Measurements from ENCODE around the gene CDH8.

Gene CDH8

GRCh38 chr16:61676740-61677139, 359.5 kb downstream of the CDH8 start:
- intact Hi-C loops (cut with DNase I) = no loop called here
- no peak for DNase-seq

DNA sequence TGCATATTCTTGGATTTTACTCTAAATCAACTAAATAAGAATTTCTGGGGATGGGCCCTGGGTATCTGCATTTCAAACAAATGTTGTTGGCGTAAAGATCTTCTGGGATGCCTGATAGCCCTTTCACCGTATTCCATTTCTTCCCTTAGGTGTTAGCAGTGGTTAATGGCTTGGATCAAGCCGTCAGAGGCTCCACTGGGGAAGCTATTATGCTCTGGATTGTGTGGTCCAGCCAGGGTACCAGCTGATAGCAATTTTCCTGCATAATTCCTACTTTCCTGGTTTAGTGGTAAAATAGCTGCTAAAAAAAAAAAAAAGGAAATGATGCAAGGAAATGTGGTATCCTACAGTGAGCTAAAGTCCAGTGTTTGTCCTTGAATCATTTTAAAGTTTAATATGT, 365.1 kb downstream of the CDH8 start:
- intact Hi-C loops (cut with DNase I) = no loop called here

GRCh38 chr16:61665512-61665911, 370.7 kb downstream of the CDH8 start:
- no peak for DNase-seq
- intact Hi-C loops (cut with DNase I) = no loop called here

More for the DNA sequence above, 365.1 kb downstream of the CDH8 start:
- DNase-seq = no peak

- intact Hi-C loops (cut with DNase I) = loop anchor here (5.0 kb wide), 1 partner anchor 467 kb away; no protein-coding TSS in a partner anchor
- DNase-seq = no peak
Measured at GRCh38 chr16:61659936-61660335, 376.3 kb downstream of the CDH8 start.

DNA sequence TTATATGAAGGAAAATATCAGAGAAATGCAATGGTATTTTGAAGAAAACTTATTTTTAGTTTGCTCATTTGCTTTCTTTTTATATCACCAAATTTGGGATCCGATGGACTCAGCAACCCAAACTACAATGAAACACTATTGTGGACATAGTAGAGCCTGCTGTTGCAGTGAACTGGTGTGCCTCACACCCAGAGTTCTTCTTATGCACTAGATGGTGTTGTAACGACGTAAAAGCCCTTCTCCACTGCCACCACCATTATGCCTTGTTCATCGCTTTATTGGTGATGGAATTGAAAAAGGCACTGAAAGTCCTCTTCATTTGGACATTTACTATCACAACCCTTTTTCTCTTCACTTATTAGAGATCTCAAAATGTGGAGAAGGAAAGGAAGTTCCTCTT, 381.3 kb downstream of the CDH8 start:
- intact Hi-C loops (cut with DNase I) = loop anchor here (1.0 to 5.0 kb wide), 2 partner anchors 386 to 472 kb away; no protein-coding TSS in a partner anchor
- DNase-seq = peak in 3 of 10 donors; percentile 3 to 70 (median 39)

GRCh38 chr16:61653544-61653943, 382.7 kb downstream of the CDH8 start:
- intact Hi-C loops (cut with DNase I) = no loop called here
- peak in 1 of 10 donors; percentile 61 for DNase-seq

DNA sequence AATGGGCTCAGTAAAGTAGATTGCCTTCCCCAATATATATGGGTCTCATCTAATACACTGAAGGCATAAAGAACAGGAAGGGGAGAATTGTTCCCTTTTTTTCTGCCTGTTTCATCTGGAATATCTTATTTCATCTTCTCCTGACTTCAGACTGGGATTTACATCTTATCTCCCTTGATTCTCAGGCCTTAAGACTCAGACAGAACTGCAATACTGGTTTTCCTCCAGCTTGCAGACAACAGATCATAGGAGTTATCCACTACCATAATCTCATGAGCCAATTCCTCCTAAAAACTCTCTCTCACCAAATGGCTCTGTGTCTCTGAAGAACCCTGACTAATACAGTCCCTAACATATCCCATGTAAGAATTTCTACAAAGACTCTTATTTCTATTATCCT, 390.7 kb downstream of the CDH8 start:
- intact Hi-C loops (cut with DNase I) = no loop called here
- no peak for DNase-seq

DNA sequence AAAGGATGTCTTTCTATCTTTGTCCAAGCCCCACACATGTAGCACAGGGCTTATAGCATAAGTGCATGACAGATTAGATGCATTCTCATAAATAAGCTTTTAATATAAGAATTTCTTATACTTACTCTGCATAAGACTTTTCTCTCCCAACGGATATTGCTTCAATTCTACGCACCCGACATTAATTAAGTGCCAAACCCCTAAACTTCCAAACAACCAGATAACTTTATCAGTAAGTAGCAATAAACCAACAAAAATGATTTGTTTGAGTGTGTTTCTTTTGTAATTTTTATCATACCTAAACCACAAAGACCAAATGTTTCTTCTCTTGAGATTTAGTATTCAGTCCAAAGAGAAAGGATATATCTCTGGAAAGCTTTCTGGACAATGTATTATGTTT, 391.5 kb downstream of the CDH8 start:
- DNase-seq = no peak
- intact Hi-C loops (cut with DNase I) = no loop called here

- intact Hi-C loops (cut with DNase I) = no loop called here
- DNase-seq = no peak
Measured at GRCh38 chr16:61617219-61617783, 418.9 kb downstream of the CDH8 start.

DNA sequence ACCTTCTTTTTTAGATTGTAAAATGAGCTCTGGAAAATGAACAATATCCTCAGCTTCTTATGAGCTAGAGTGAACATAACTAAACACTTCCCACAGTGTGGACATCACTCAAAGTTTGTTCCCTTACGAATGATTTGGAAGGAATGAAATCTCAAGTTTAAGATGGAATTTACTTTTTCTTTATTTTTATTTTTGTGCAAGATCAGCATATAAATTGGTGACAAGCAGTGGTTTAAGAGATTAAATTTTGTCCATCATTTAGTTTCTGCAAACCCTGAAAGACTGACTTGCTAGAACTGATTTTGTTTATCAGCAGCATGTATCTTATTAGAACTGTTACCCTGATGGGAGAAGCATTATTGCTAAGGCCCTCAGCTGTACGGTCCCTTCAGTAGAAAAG, 420.1 kb downstream of the CDH8 start:
- intact Hi-C loops (cut with DNase I) = no loop called here
- no peak for DNase-seq

- intact Hi-C loops (cut with DNase I) = no loop called here
- peak in 1 of 10 donors; percentile 38 for DNase-seq
Measured at GRCh38 chr16:61611847-61612491, 424.3 kb downstream of the CDH8 start.

DNA sequence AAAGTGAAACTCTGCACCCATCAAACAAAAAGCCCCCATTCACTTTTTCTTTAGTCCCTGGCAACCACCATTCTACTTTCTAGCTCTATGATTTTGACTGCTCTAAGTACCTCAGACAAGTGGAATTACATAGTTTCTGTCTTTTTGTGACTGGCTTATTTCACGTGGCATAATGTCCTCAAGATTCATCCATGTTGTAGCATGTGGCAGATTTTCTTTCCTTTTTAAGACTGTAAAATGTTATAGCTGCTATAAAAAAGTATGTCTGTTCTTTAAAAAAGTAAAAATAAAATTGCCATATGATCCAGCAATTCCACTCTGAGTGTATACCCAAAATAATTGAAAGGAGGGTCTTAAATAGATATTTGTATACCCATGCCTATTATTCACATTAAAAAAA, 429.7 kb downstream of the CDH8 start:
- intact Hi-C loops (cut with DNase I) = no loop called here
- DNase-seq = no peak
